Pancreas (tissue), 10 donors: ENCODE data around the gene MINDY2. TPM values are rescaled to one million over a fixed set of nuclear protein-coding genes. Genes with fewer than 3 reads are reported as not detected.
A peak's percentile ranks its signal among the peaks of the same experiment; 100 is the strongest.

Source experiments
- ATAC-seq, 4 donors: fragments of 200-7000 bp; cut with Tn5 transposase; one replicate each; pipeline versions ENCODE4 v1.8.0 to v1.9.1; 2020; ENCODE audit warnings: mild to moderate bottlenecking in 4 of 4, moderate library complexity in 4 of 4
- DNase-seq, 6 donors: peaks; one replicate each; pipeline ENCODE4 v3.0.0-alpha.2; 2020
- FAIRE-seq: peaks from 2 replicates; lab custom pipeline; 2012; peaks lifted over from hg19 to GRCh38; lab: Jason Lieb, UNC
- H3K27ac ChIP-seq, 4 donors: fragments of 200-600 bp; sonication (generic); 1 replicate in 3 of 4; 2 replicates in 1 of 4; pipeline versions ENCODE4 v1.5.0 to v1.8.0; 2020
- H3K27me3 ChIP-seq, 4 donors: fragments of 200-600 bp; one replicate each; pipeline ENCODE4 v1.8.0; 2021
- H3K36me3 ChIP-seq, 3 donors: fragments of 200-600 bp; sonication (generic) in 1 of 3; one replicate each; pipeline versions ENCODE4 v1.5.0 to v1.8.0; 2020 to 2021
- H3K4me1 ChIP-seq, 3 donors: fragments of 200-600 bp; one replicate each; pipeline ENCODE4 v1.8.0; 2021
- H3K4me3 ChIP-seq, 4 donors: fragments of 200-600 bp; sonication (generic) in 2 of 4; one replicate each; pipeline versions ENCODE4 v1.5.0 to v1.8.0; 2020 to 2021
- H3K9me3 ChIP-seq, 4 donors: fragments of 200-600 bp; one replicate each; pipeline ENCODE4 v1.8.0; 2021
- WGBS, 2 donors: extraction: QIAGEN DNeasy Blood & Tissue Kit; methylation state at CpG; one replicate each; pipeline ENCODE4 v1.1.7; 2013; 5-methylcytosine and 5-hydroxymethylcytosine counted together
- intact Hi-C, 3 donors: fragments of 100-400 bp; cut with DNase I; formaldehyde crosslinking; loops; one replicate each; pipeline versions ENCODE4 v1.11.1 to v1.14.2; 2022
- polyA plus RNA-seq, 2 donors: library from polyadenylated mRNA; stranded (reverse); fragments of 200-250 nt; gene quantifications; one replicate each; pipeline ENCODE4 v1.2.3, GENCODE V29; 2013
- total RNA-seq, 6 donors: library from RNA; stranded (reverse); fragmentation: NEBNext Ultra II Directional in 4 of 6; extraction: Animal tissue kit (Norgen Biotek cat#: 25700) in 4 of 6; gene quantifications; one replicate each; pipeline versions ENCODE4 v1.2.1 to v1.2.4, GENCODE V29; 2021 to 2023
- TF ChIP-seq, protein P1 (sequence below), 4 donors: fragments of 200-600 bp; sonication (generic) in 3 of 4; IDR thresholded peaks; one replicate each; pipeline versions ENCODE4 v1.5.0 to v1.8.0; 2021; ENCODE audit warnings: antibody characterized with exemption in 4 of 4
- donor health status: healthy with polysubstance abuse.
- donor health status: DM: no; HTN: no; CAD: no; lungs with moderate emphysema.
- donor health status: DM: no; HTN: no; CAD: no.
- donor health status: control.
- donor health status: control.
- donor health status: Bipolar disorder and iron deficiency.
- donor health status: DM: yes; HTN: yes; CAD: no.
- donor health status: DM: no; HTN: no; CAD: no.
- donor health status: DM: no; HTN: no; CAD: no.
- donor health status: DM: yes; HTN: yes; CAD: no.

The MINDY2 gene
- total and polyA plus RNA-seq, 8 donors, result 2.8 to 11.6 (median 5.7) TPM

DNA sequence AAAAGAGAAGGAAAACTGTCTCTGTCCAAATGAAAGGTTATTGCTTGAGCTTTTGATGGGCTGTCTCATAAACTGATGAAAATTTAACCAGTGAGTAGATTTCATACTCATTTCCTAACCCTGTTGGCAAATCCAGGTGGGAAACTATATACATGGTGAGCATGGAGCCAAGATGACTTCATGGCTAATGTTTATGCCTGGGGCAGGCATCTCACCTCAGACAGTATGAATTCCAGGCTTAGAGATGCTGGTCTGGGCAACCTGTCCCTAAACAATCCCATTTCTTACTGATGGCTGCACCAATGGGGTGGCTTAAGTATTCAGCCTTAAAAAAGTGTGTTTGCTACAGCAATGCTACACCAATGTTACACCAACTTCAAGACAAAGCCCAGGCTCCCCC lies 104.2 kb downstream of the MINDY2 start:
- DNase-seq, result no peak
- Histone ChIP-seq H3K4me3 (no peak overlapping the region), H3K4me1 (no peaks in the 10 kb centered on the region), H3K27ac (no peak overlapping the region), H3K36me3 (peaks cover 0 to 23% (median 1%) of the 10 kb centered on the region in 3 donors), H3K9me3 (no peaks in the 10 kb centered on the region), H3K27me3 (no peaks in the 10 kb centered on the region)
- no peak for FAIRE-seq
- ATAC-seq, result no peak
- TF ChIP-seq, protein P1, sequence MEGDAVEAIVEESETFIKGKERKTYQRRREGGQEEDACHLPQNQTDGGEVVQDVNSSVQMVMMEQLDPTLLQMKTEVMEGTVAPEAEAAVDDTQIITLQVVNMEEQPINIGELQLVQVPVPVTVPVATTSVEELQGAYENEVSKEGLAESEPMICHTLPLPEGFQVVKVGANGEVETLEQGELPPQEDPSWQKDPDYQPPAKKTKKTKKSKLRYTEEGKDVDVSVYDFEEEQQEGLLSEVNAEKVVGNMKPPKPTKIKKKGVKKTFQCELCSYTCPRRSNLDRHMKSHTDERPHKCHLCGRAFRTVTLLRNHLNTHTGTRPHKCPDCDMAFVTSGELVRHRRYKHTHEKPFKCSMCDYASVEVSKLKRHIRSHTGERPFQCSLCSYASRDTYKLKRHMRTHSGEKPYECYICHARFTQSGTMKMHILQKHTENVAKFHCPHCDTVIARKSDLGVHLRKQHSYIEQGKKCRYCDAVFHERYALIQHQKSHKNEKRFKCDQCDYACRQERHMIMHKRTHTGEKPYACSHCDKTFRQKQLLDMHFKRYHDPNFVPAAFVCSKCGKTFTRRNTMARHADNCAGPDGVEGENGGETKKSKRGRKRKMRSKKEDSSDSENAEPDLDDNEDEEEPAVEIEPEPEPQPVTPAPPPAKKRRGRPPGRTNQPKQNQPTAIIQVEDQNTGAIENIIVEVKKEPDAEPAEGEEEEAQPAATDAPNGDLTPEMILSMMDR (IDR thresholded peaks at IDR 0.05), result no peak
- intact Hi-C loops, result no loop called here

DNA sequence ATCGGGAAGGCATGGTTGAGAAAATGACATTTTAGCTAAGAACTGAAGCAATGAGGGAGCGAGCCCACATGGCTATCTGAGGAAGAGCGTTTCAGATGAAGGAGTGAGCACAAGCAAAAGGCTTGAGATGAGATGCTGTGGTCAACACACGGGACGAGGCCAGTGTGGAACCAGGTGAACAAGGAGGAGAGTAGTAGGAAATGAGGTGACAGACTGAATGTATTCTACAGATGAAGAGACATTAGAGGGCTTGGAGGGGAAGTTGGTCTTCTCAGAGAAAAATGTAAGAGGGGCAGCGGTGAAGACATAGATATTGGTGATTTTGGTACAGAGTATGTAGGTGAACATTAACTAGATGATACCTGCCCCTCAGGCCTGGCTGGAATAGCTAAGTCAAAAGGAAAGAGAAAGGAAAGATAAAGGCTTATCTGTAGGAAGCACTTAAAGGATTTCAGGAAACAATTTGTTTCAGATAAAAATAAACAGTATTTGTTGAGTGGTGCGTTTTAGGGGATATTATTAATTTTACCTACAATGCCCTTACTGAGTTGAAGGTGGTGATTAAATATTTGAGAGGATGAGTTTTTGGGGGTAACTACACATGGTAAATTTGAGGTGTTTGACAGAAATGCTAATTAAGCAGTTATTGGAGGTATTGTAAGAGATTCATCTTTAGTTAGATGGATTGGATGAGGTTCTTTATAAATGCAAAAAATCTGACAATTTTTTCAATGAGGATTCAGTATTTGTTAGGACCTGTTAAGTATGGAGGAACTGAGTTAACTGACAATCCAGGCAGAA lies 105.4 kb downstream of the MINDY2 start:
- TF ChIP-seq, protein P1 (IDR thresholded peaks at IDR 0.05), result no peak
- no peaks in the 10 kb centered on the region for H3K4me1 ChIP-seq
- FAIRE-seq (no peak), DNase-seq (no peak), ATAC-seq (peak in 1 of 4 donors; percentile 14)
- peaks cover 0 to 35% (median 5%) of the 10 kb centered on the region in 3 donors for H3K36me3 ChIP-seq
- no peaks in the 10 kb centered on the region for H3K9me3 ChIP-seq
- no peaks in the 10 kb centered on the region for H3K27me3 ChIP-seq
- intact Hi-C loops, result no loop called here
- H3K4me3 ChIP-seq, result no peak overlapping the region
- WGBS, 2 donors, result 76 to 84% methylated on average over 7 of the region's 7 CpGs
- H3K27ac ChIP-seq, result no peak overlapping the region

DNA sequence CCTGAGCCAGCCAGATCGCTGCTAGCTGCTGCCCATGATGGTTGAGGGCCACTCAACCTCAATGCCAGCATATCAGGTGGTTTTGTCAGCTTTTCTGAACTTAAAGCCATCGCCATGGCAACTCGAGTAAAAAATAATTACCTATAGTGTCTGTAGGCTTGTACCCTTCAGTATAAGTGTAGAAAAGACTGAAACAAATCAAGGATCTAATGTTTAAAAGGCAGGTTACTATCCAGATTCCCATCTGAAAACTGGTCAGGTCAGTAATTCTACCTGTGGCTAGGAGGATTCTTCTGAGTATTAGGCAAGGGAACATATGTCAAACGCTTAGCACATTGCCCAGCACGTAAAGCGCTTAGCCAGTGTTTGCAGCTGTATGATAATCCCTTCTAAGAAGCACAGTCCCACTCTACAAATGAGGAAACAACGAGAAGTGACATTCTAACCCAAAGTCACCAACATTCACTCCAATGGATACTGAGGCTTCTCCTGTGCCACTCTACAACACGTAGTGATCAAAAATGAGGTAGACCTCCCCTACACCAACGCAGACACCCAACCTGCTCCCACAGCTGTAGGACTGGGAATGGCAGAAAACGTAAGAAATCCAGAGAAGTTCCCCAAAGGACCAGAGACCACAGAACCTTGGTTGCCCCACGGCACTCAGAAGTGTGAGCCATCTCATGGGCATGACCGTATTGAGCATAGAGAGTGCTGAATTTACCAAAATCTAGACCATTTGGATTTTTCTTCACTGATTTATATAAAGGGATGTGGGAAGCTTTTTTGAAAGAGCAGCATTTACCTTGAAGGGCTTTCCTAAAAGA lies 107.1 kb downstream of the MINDY2 start:
- intact Hi-C loops, result no loop called here
- WGBS, 2 donors, result 97 to 98% methylated on average over 12 of the region's 12 CpGs
- Histone ChIP-seq H3K36me3 (peaks cover 5 to 50% (median 14%) of the 10 kb centered on the region in 3 donors), H3K27me3 (no peaks in the 10 kb centered on the region), H3K27ac (no peak overlapping the region), H3K4me3 (no peak overlapping the region), H3K9me3 (no peaks in the 10 kb centered on the region), H3K4me1 (no peaks in the 10 kb centered on the region)
- FAIRE-seq, result no peak
- TF ChIP-seq, protein P1 (IDR thresholded peaks at IDR 0.05), result no peak
- DNase-seq, result no peak
- no peak for ATAC-seq

DNA sequence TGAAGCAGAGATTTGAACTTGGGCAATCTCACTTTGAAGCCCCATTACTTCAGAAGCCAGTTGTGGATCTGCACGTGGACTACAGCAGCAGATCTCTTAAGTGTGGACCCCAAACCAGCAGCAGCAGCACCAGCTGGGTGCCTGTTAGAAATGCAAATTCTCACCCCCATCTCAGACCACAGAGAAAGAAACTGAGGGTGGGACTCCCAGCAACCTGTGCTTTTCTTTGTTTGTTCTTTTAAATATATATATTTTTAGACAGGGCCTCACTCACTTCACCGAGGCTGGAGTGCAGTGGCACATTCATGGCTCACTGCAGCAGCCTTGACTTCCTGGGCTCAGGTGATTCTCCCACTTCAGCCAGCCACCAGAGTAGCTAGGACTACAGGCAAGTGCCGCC lies 109.2 kb downstream of the MINDY2 start:
- Histone ChIP-seq H3K4me1 (no peaks in the 10 kb centered on the region), H3K27ac (peak overlapping the region in 1 of 4 donors; percentile 6), H3K27me3 (no peaks in the 10 kb centered on the region), H3K9me3 (no peaks in the 10 kb centered on the region), H3K36me3 (peaks cover 5 to 71% (median 29%) of the 10 kb centered on the region in 3 donors), H3K4me3 (no peak overlapping the region)
- ATAC-seq, result no peak
- no peak for DNase-seq
- FAIRE-seq, result no peak
- TF ChIP-seq, protein P1 (IDR thresholded peaks at IDR 0.05), result no peak
- intact Hi-C loops, result no loop called here
- WGBS, 2 donors, result 83% methylated on average over 3 of the region's 3 CpGs
